ENCODE measurements around the gene TCTN3. TPM values are rescaled to one million over a fixed set of nuclear protein-coding genes. Genes with fewer than 3 reads are reported as not detected.

The TCTN3 gene
- total RNA-seq, 4 donors from 2014 or later = 5.0 to 27.1 (median 24.0) TPM

DNA sequence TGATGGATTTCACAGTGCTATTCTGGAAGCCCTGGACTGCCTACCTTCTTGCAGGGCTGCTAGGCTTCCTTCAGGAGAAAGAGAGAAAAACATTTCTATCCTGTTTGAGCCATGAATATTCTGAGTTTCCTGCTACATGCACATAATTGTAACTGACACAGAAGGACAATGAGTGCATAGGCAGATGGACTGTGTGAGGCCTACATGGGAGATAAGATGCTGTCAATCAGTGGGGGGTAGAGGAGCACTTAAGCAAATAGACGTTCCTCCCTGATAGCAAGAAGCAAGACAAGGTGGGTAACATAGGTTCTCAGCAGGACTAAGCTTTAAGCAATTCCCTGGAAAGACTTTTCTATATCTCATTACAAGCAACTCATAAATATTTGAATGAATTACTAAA, 48.8 kb downstream of the TCTN3 start:
- DNase-seq = no peak
- Histone ChIP-seq H3K4me3 (no peak overlapping the region), H3K27ac (peak overlapping the region in 2 of 4 donors; percentile 26 to 85), H3K4me1 (peaks cover 0 to 12% (median 0%) of the 10 kb centered on the region in 4 donors), H3K36me3 (peaks cover 0 to 57% (median 0%) of the 10 kb centered on the region in 3 donors), H3K27me3 (no peaks in the 10 kb centered on the region), H3K9me3 (no peaks in the 10 kb centered on the region)
- TF ChIP-seq, protein P1, sequence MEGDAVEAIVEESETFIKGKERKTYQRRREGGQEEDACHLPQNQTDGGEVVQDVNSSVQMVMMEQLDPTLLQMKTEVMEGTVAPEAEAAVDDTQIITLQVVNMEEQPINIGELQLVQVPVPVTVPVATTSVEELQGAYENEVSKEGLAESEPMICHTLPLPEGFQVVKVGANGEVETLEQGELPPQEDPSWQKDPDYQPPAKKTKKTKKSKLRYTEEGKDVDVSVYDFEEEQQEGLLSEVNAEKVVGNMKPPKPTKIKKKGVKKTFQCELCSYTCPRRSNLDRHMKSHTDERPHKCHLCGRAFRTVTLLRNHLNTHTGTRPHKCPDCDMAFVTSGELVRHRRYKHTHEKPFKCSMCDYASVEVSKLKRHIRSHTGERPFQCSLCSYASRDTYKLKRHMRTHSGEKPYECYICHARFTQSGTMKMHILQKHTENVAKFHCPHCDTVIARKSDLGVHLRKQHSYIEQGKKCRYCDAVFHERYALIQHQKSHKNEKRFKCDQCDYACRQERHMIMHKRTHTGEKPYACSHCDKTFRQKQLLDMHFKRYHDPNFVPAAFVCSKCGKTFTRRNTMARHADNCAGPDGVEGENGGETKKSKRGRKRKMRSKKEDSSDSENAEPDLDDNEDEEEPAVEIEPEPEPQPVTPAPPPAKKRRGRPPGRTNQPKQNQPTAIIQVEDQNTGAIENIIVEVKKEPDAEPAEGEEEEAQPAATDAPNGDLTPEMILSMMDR (IDR thresholded peaks at IDR 0.05) = no peak
- no peak for TF ChIP-seq POLR2A (IDR thresholded peaks at IDR 0.05)

DNA sequence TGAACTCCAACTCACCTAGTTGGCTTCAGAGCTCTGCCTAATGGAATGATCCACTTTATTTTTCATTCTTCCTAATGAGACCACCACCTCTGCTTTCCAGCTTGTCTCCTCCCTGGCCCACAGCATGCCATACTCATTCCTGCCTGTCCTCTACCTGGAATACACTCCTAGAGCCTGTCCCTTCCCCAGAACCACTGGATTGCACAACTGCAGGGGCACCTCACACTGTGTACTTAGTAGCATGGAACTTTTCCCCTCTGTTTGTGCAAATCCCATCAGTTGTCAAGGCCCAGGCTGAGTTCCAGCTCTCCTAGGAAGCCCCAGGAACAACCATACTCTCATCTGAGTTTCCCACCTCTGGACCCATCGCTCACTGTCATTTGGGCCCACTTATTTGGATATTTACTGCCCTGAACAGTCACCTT, 52.8 kb downstream of the TCTN3 start:
- no peaks in the 10 kb centered on the region for H3K9me3 ChIP-seq
- peaks cover 0 to 78% (median 0%) of the 10 kb centered on the region in 3 donors for H3K36me3 ChIP-seq
- no peak for DNase-seq
- no peak overlapping the region for H3K4me3 ChIP-seq
- peaks cover 0 to 10% (median 0%) of the 10 kb centered on the region in 4 donors for H3K4me1 ChIP-seq
- no peaks in the 10 kb centered on the region for H3K27me3 ChIP-seq
- TF ChIP-seq, protein P1 (IDR thresholded peaks at IDR 0.05) = no peak
- no peak for TF ChIP-seq POLR2A (IDR thresholded peaks at IDR 0.05)
- no peak overlapping the region for H3K27ac ChIP-seq

DNA sequence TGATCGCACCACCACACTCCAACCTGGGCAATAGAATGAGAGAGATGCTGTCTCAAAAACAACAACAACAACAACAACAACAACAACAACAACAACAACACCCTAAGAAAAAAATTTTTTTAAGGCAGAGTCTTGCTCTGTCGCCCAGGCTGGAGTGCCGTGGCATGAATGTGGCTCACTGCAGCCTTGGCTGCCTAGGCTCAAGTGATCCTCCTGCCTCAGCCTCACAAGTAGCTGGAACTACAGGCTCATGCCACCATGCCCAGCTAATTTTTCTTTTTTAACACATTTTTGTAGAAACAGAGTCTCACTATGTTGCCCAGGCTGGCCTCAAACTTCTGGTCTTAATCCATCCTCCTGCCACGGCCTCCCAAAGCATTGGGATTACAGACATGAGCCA, 55.8 kb downstream of the TCTN3 start:
- DNase-seq = no peak
- Histone ChIP-seq H3K27me3 (no peaks in the 10 kb centered on the region), H3K36me3 (peaks cover 0 to 100% (median 0%) of the 10 kb centered on the region in 3 donors), H3K4me3 (no peak overlapping the region), H3K4me1 (peaks cover 0 to 4% (median 0%) of the 10 kb centered on the region in 4 donors), H3K9me3 (no peaks in the 10 kb centered on the region), H3K27ac (no peak overlapping the region)
- no peak for TF ChIP-seq POLR2A (IDR thresholded peaks at IDR 0.05)
- TF ChIP-seq, protein P1 (IDR thresholded peaks at IDR 0.05) = no peak

DNA sequence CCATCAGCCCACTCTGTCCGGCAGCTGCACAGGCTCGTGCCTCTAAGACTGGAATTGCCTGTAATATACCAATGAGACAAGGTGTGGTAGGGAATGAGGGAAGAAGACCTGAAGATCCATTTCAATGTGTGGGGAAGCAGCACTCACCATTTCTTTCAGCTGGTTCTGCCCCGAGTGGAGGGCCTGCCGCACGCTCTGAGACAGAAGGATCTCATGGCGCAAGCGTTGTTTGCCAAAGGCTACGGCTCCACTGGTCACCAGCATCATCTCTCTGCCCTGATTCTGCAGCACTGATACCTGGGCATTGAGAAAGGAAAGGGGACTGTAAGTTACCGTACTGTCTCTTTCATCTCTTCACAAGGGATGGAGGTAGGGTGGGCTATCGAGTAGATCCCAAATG, 56.6 kb downstream of the TCTN3 start:
- H3K9me3 ChIP-seq = no peaks in the 10 kb centered on the region
- no peaks in the 10 kb centered on the region for H3K27me3 ChIP-seq
- H3K36me3 ChIP-seq = peaks cover 0 to 100% (median 0%) of the 10 kb centered on the region in 3 donors
- H3K27ac ChIP-seq = no peak overlapping the region
- no peak for DNase-seq
- H3K4me3 ChIP-seq = no peak overlapping the region
- TF ChIP-seq, protein P1 (IDR thresholded peaks at IDR 0.05) = no peak
- no peak for TF ChIP-seq POLR2A (IDR thresholded peaks at IDR 0.05)
- peaks cover 0 to 4% (median 0%) of the 10 kb centered on the region in 4 donors for H3K4me1 ChIP-seq

DNA sequence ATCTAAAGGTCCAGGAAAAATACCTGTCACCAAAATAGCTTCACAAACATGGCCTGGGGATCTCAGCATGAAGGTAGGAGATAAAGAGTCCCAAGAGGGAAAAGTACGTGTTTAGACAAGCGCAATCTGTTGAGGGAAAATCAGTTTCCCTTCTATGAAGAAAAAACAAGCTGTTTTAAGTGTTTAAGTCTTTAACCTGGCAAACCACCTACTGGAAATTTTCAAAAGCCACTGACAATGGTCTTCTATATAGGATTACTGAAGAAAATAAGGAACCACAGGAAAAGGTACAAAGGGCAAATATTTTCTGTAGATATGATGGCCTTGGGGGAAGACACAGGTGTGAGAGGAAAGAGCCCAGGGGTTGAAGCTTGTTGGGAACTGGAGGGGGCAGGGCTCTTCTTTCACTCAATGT, 58.4 kb downstream of the TCTN3 start:
- Histone ChIP-seq H3K36me3 (peaks cover 0 to 98% (median 0%) of the 10 kb centered on the region in 3 donors), H3K27ac (peak overlapping the region in 1 of 4 donors; percentile 25)
- DNase-seq = no peak

DNA sequence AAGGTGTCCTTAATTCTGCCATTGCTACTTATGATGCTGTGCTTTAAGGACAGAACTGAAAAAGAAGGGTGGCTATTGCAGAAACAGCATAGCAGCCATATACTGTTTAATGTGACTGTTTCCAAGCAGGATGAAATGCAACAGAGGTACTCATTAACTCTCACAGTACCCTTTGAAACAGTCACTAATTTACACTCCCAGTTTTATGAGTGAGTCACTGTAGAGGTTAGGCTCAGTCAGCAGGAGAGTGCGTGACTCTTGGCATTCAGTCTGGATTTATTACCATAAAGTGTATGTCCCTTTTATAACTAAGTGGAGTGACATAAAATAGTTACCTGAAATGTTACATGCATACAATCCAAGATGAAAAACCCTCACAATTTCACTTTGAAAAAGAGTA, 64.9 kb downstream of the TCTN3 start:
- Histone ChIP-seq H3K36me3 (peaks cover 0 to 71% (median 0%) of the 10 kb centered on the region in 3 donors), H3K4me1 (peaks cover 0 to 13% (median 0%) of the 10 kb centered on the region in 4 donors), H3K9me3 (no peaks in the 10 kb centered on the region), H3K27me3 (no peaks in the 10 kb centered on the region), H3K27ac (peak overlapping the region in 3 of 4 donors; percentile 9 to 83 (median 64)), H3K4me3 (no peak overlapping the region)
- DNase-seq = peak in 1 of 3 donors; percentile 74
- TF ChIP-seq, protein P1 (IDR thresholded peaks at IDR 0.05) = no peak
- TF ChIP-seq POLR2A (IDR thresholded peaks at IDR 0.05) = peak in 1 of 2 donors; percentile 55

More for the DNA sequence above, 58.4 kb downstream of the TCTN3 start:
- Histone ChIP-seq H3K4me3 (no peak overlapping the region), H3K27me3 (no peaks in the 10 kb centered on the region), H3K4me1 (peaks cover 0 to 4% (median 0%) of the 10 kb centered on the region in 4 donors), H3K9me3 (no peaks in the 10 kb centered on the region)
- no peak for TF ChIP-seq POLR2A (IDR thresholded peaks at IDR 0.05)

All from Peyer's patch (tissue), 4 donors.